Measurements from ENCODE around the gene CLIC5. TPM values are rescaled to one million over a fixed set of nuclear protein-coding genes. Genes with fewer than 3 reads are reported as not detected.

Gene CLIC5
- total RNA-seq, 4 donors from 2014 or later: under 0.01 to 5.1 (median 1.5) TPM

GRCh38 chr6:45971287-45971686 lies 44.4 kb downstream of the CLIC5 start:
- no peak for DNase-seq
- Histone ChIP-seq H3K27me3 (no peaks in the 10 kb centered on the region), H3K4me1 (no peaks in the 10 kb centered on the region), H3K4me3 (no peak overlapping the region), H3K36me3 (no peaks in the 10 kb centered on the region), H3K27ac (no peak overlapping the region), H3K9me3 (no peaks in the 10 kb centered on the region)
- intact Hi-C loops (cut with DNase I; ENCODE audit: low total_unique reads): no loop called here
- TF ChIP-seq POLR2A (IDR thresholded peaks at IDR 0.05) (no peak), CTCF (IDR thresholded peaks at IDR 0.05) (no peak)

GRCh38 chr6:45970326-45970725 lies 45.3 kb downstream of the CLIC5 start:
- DNase-seq: no peak
- H3K9me3 ChIP-seq: no peaks in the 10 kb centered on the region
- no peaks in the 10 kb centered on the region for H3K27me3 ChIP-seq
- no peak for TF ChIP-seq CTCF (IDR thresholded peaks at IDR 0.05)
- no peak for TF ChIP-seq POLR2A (IDR thresholded peaks at IDR 0.05)
- peak overlapping the region in 1 of 2 donors; percentile 42 for H3K27ac ChIP-seq
- H3K4me3 ChIP-seq: no peak overlapping the region
- intact Hi-C loops (cut with DNase I; ENCODE audit: low total_unique reads): no loop called here
- no peaks in the 10 kb centered on the region for H3K4me1 ChIP-seq
- H3K36me3 ChIP-seq: no peaks in the 10 kb centered on the region

- Histone ChIP-seq H3K4me1 (no peaks in the 10 kb centered on the region), H3K9me3 (no peaks in the 10 kb centered on the region), H3K36me3 (no peaks in the 10 kb centered on the region), H3K27me3 (no peaks in the 10 kb centered on the region), H3K27ac (peak overlapping the region in 1 of 2 donors; percentile 46), H3K4me3 (no peak overlapping the region)
- DNase-seq: no peak
- intact Hi-C loops (cut with DNase I; ENCODE audit: low total_unique reads): no loop called here
- no peak for TF ChIP-seq POLR2A (IDR thresholded peaks at IDR 0.05)
- no peak for TF ChIP-seq CTCF (IDR thresholded peaks at IDR 0.05)
Measured at GRCh38 chr6:45969883-45970282, 45.8 kb downstream of the CLIC5 start.

- TF ChIP-seq CTCF (IDR thresholded peaks at IDR 0.05) (no peak), POLR2A (IDR thresholded peaks at IDR 0.05) (no peak)
- no peaks in the 10 kb centered on the region for H3K36me3 ChIP-seq
- H3K4me3 ChIP-seq: no peak overlapping the region
- H3K27me3 ChIP-seq: no peaks in the 10 kb centered on the region
- intact Hi-C loops (cut with DNase I; ENCODE audit: low total_unique reads): no loop called here
- no peaks in the 10 kb centered on the region for H3K4me1 ChIP-seq
- no peak for DNase-seq
- H3K9me3 ChIP-seq: no peaks in the 10 kb centered on the region
- no peak overlapping the region for H3K27ac ChIP-seq
Measured at GRCh38 chr6:45969026-45969425, 46.6 kb downstream of the CLIC5 start.

- Histone ChIP-seq H3K36me3 (no peaks in the 10 kb centered on the region), H3K4me3 (no peak overlapping the region), H3K4me1 (no peaks in the 10 kb centered on the region), H3K9me3 (no peaks in the 10 kb centered on the region), H3K27ac (no peak overlapping the region), H3K27me3 (no peaks in the 10 kb centered on the region)
- DNase-seq: no peak
- TF ChIP-seq POLR2A (IDR thresholded peaks at IDR 0.05) (no peak), CTCF (IDR thresholded peaks at IDR 0.05) (no peak)
- intact Hi-C loops (cut with DNase I; ENCODE audit: low total_unique reads): no loop called here
Measured at GRCh38 chr6:45967363-45967762, 48.3 kb downstream of the CLIC5 start.
